ENCODE results near the gene NRSN2. TPM values are rescaled to one million over a fixed set of nuclear protein-coding genes. Genes with fewer than 3 reads are reported as not detected.
"Not testable (repeated sequence)": the region's sequence is repeated elsewhere in the genome, so short reads cannot be mapped to it uniquely, and the experiment has no call there.

The NRSN2 gene
- total RNA-seq, 1 donor from 2014 or later: 14.5 TPM

GRCh38 chr20:386634-387033 lies 39.7 kb downstream of the NRSN2 start:
- DNase-seq; ATAC-seq (ENCODE audit: poor library complexity); intact Hi-C loops (cut with DNase I): not testable (repeated sequence)

GRCh38 chr20:387520-387919 lies 40.6 kb downstream of the NRSN2 start:
- intact Hi-C loops (cut with DNase I): no loop called here
- DNase-seq (no peak), ATAC-seq (ENCODE audit: poor library complexity) (no peak)

DNA sequence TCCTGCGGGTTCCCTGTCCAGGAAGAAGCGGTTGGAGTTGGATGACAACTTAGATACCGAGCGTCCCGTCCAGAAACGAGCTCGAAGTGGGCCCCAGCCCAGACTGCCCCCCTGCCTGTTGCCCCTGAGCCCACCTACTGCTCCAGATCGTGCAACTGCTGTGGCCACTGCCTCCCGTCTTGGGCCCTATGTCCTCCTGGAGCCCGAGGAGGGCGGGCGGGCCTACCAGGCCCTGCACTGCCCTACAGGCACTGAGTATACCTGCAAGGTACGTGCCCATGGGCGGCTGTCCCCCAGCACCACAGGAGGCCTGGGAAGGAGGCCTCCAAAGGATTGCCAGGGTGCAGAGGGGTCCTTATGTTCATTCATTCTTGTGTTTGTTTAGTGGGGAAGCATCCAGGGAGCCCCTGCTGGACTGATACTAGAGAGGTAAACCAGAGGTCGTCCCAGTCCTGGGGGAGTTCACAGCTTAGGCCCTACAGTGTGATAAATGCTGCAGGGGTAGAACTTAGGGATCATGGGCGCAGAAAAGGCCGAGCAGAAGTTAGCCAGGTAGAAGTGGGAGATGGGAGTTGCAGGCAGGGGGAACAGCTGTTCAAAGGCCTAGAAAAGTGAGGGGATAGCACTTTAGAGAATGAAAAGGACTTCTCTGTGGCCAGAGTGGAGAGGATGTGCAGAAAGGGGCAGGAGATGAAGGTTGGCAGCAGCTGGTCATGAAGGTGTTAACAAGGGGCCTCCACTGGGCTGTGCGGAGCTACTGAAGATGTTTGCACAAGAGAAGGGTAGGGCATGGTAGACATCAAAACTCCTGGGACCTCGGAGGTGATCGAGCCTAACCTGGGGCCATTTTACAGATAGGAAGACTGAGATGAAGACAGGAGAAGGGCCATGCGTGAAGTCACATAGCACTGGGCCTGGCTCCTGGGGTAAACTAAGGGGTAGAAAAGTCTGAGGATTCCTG lies 41.4 kb downstream of the NRSN2 start:
- DNase-seq (no peak), ATAC-seq (ENCODE audit: poor library complexity) (no peak)
- intact Hi-C loops (cut with DNase I): no loop called here

GRCh38 chr20:389220-389619 lies 42.3 kb downstream of the NRSN2 start:
- peak; percentile 75 for ATAC-seq (ENCODE audit: poor library complexity)
- DNase-seq: no peak
- intact Hi-C loops (cut with DNase I): no loop called here

- ATAC-seq (ENCODE audit: poor library complexity): no peak
- intact Hi-C loops (cut with DNase I): no loop called here
- no peak for DNase-seq
Observed at GRCh38 chr20:391041-391711, 44.3 kb downstream of the NRSN2 start.

DNA sequence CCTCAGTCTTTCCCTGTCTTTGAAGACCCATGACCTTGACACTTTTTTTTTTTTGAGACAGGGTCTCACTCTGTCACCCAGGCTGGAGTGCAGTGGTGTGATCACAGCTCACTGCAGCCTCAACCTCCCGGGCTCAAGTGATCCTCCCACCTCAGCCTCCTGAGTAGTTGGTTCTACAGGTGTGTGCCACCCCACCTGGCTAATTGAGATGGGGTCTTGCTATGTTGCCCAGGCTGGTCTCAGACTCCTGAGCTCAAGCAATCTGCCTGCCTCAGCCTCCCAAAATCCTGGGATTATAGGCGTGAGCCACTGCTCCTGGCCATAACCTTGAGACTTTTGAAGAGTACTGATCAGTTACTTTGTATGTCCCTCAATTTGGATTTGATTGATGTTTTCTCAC lies 46.4 kb downstream of the NRSN2 start:
- ATAC-seq (ENCODE audit: poor library complexity); intact Hi-C loops (cut with DNase I); DNase-seq: not testable (repeated sequence)

DNA sequence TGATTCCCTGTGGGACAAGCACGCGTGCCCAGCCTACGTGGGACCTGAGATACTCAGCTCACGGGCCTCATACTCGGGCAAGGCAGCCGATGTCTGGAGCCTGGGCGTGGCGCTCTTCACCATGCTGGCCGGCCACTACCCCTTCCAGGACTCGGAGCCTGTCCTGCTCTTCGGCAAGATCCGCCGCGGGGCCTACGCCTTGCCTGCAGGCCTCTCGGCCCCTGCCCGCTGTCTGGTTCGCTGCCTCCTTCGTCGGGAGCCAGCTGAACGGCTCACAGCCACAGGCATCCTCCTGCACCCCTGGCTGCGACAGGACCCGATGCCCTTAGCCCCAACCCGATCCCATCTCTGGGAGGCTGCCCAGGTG lies 49.3 kb downstream of the NRSN2 start:
- no peak for DNase-seq
- intact Hi-C loops (cut with DNase I): no loop called here
- no peak for ATAC-seq (ENCODE audit: poor library complexity)

GRCh38 chr20:396619-397431 lies 49.9 kb downstream of the NRSN2 start:
- no peak for ATAC-seq (ENCODE audit: poor library complexity)
- intact Hi-C loops (cut with DNase I): no loop called here
- DNase-seq: no peak

DNA sequence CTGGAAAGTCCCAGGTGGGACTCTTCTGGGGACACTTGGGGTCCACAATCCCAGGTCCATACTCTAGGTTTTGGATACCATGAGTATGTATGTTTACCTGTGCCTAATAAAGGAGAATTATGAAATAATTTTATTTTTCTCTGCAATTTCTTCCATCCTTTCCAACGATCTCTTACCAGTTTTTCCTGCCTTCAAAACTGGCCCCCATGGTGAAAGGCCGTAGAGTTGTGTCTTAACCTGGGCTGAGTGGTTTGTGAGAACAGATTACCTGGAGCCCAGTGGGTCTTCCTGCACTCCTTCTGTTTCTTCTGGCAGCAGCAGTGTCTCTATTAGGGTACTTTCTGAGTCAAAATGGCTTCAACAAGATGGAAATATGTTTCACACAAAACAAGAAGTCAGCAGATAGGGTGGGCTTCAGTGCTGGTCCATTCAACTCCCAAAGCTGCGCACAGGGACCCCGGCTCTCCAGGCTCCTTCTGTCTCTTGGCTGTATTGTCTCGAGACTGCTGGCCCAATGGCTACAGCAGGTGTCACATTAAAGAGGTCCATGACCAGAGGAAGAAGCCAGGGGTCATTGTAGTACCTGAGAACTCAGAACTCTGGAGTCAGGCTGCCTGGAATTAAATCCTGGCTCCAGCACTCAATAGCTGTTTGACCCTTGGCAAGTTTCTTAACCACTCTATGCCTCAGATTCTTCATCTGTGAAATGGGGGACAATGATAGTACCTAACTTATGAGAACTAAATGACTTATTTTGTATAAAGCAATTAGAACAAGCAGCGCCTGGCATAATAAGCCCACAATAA lies 50.7 kb downstream of the NRSN2 start:
- ATAC-seq (ENCODE audit: poor library complexity) (no peak), DNase-seq (no peak)
- intact Hi-C loops (cut with DNase I): no loop called here

DNA sequence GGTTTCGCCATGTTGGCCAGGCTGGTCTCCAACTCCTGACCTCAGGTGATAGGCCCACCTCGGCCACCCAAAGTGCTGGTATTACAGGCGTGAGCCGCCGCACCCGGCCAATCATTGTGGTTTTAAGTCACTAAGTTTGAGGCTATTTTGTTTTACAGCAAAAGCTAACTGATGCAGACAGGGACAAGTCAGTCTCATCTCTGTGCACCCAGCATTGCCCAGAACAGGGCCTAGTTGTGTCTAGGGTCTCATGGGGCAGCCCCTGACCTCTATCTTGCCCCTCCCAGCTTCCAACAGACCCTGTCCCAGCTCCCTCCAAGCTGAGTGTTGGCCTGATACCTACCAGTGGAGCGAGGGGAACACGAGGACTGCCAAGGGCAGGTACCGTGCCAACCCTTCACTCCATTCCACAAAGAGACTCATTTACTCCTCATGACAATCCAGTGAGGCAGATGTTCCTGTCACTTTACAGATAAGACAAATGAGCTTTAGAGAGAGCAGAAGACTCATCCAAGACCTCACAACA lies 52.3 kb downstream of the NRSN2 start:
- DNase-seq: no peak

DNA sequence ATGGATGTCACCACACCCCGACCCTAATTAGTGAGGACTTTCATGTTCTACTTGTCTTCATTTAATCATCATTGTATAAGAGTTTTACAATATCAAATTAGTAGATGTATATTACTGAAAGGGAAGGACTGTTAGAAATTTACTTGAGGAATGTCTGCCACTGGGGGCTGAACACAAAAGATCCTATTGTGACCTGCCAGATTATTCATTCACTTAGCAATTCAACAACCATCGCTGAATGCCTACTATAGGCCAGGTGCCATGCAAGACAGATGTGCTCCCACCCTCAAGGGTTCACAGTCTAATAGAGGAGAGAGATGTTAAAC lies 53.2 kb downstream of the NRSN2 start:
- no peak for DNase-seq
- ATAC-seq (ENCODE audit: poor library complexity): no peak
- intact Hi-C loops (cut with DNase I): no loop called here

More for the DNA sequence above, 52.3 kb downstream of the NRSN2 start:
- intact Hi-C loops (cut with DNase I): no loop called here
- no peak for ATAC-seq (ENCODE audit: poor library complexity)

DNA sequence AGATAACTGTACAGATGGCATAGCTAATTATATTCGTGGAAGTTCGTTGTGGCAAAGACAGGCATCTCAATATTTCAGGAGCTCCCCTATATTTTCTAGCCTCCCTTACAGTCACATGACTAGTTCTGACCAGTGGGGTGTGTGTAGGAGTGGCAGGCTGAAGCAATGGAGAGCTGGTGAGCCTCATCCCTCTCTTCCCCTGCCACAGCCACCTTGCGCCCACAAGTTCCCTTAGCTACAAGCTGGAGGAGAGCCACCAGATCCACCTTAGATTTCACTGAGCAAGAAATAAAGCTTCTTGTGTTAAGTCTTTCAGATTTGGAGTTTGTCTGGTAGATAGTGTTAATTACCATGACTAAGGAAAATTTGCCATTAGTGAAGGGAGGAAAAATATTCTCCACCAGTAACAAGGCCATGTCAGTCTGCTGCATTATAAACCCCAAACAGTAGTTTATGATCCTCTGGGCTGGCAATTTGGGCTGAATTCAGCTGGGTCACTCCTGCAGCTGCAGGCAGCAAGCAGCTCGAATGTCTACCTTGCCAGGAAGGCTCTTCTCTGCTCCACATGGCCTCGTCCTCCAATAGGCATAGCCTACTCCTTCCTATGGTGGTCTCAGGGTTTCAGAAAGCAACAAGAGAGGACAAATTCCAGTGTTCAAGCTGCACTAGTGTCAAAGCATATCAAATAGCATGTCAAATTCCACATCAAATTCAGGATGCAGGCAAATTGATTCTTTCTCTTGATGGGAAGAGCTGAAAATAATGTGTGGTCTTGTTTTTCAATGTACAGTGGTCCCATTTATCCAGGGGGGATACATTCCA lies 53.8 kb downstream of the NRSN2 start:
- ATAC-seq (ENCODE audit: poor library complexity): no peak
- no peak for DNase-seq
- intact Hi-C loops (cut with DNase I): no loop called here

- intact Hi-C loops (cut with DNase I): no loop called here
- DNase-seq: no peak
- no peak for ATAC-seq (ENCODE audit: poor library complexity)
Observed at GRCh38 chr20:401682-402495, 55.0 kb downstream of the NRSN2 start.

- DNase-seq: no peak
- intact Hi-C loops (cut with DNase I): no loop called here
- ATAC-seq (ENCODE audit: poor library complexity): no peak
Observed at GRCh38 chr20:402496-402885, 55.6 kb downstream of the NRSN2 start.

GRCh38 chr20:402898-403581 lies 56.1 kb downstream of the NRSN2 start:
- no peak for ATAC-seq (ENCODE audit: poor library complexity)
- intact Hi-C loops (cut with DNase I): no loop called here
- no peak for DNase-seq

- ATAC-seq (ENCODE audit: poor library complexity): no peak
- intact Hi-C loops (cut with DNase I): no loop called here
- DNase-seq: no peak
Observed at GRCh38 chr20:403582-403957, 56.7 kb downstream of the NRSN2 start.

Measured in Right ventricle myocardium superior (tissue), 1 donor.